ENCODE results near the gene CFAP58. TPM values are rescaled to one million over a fixed set of nuclear protein-coding genes. Genes with fewer than 3 reads are reported as not detected.

The CFAP58 gene
- total RNA-seq, 1 donor from 2014 or later, result 0.55 TPM

- intact Hi-C loops (cut with micrococcal nuclease), result loop anchor here (1.0 kb wide), 1 partner anchor 12 kb away; no protein-coding TSS in a partner anchor
Measured at GRCh38 chr10:104333728-104334373, 19.8 kb upstream of the CFAP58 start.

- intact Hi-C loops (cut with micrococcal nuclease), result no loop called here
Measured at GRCh38 chr10:104334561-104334960, 19.1 kb upstream of the CFAP58 start.

GRCh38 chr10:104334965-104335650, 18.5 kb upstream of the CFAP58 start:
- intact Hi-C loops (cut with micrococcal nuclease), result loop anchor here (5.0 kb wide), 2 partner anchors 213 to 428 kb away; partner anchors contain the start of gene SFR1

GRCh38 chr10:104336821-104337467, 16.7 kb upstream of the CFAP58 start:
- intact Hi-C loops (cut with micrococcal nuclease), result loop anchor here (5.0 kb wide), 2 partner anchors 215 to 430 kb away; partner anchors contain the start of gene SFR1

- intact Hi-C loops (cut with micrococcal nuclease), result loop anchor here (5.0 kb wide), 2 partner anchors 215 to 430 kb away; partner anchors contain the start of gene SFR1
Measured at GRCh38 chr10:104337521-104337984, 16.1 kb upstream of the CFAP58 start.

GRCh38 chr10:104337985-104338735, 15.5 kb upstream of the CFAP58 start, which contains the start of gene ITPRIP:
ITPRIP (minus strand) TSS chr10:104338465; CDS start chr10:104316051, 22,414 bp downstream.
- intact Hi-C loops (cut with micrococcal nuclease), result loop anchor here (1.0 to 5.0 kb wide), 7 partner anchors 9 to 431 kb away; partner anchors contain the start of genes CFAP58, GSTO2 and SFR1

GRCh38 chr10:104339469-104340110, 14.0 kb upstream of the CFAP58 start:
- intact Hi-C loops (cut with micrococcal nuclease), result loop anchor here (5.0 kb wide), 2 partner anchors 217 to 432 kb away; partner anchors contain the start of gene SFR1

- intact Hi-C loops (cut with micrococcal nuclease), result no loop called here
Measured at GRCh38 chr10:104340111-104340526, 13.5 kb upstream of the CFAP58 start.

- intact Hi-C loops (cut with micrococcal nuclease), result no loop called here
Measured at GRCh38 chr10:104340641-104341040, 13.0 kb upstream of the CFAP58 start.

GRCh38 chr10:104342941-104343411, 10.7 kb upstream of the CFAP58 start:
- intact Hi-C loops (cut with micrococcal nuclease), result no loop called here

- intact Hi-C loops (cut with micrococcal nuclease), result no loop called here
Measured at GRCh38 chr10:104344219-104344618, 9.4 kb upstream of the CFAP58 start.

- intact Hi-C loops (cut with micrococcal nuclease), result no loop called here
Measured at GRCh38 chr10:104345515-104345914, 8.1 kb upstream of the CFAP58 start.

GRCh38 chr10:104345941-104346340, 7.7 kb upstream of the CFAP58 start:
- intact Hi-C loops (cut with micrococcal nuclease), result no loop called here

GRCh38 chr10:104347295-104348045, 6.2 kb upstream of the CFAP58 start:
- intact Hi-C loops (cut with micrococcal nuclease), result no loop called here

- intact Hi-C loops (cut with micrococcal nuclease), result no loop called here
Measured at GRCh38 chr10:104348601-104349000, 5.0 kb upstream of the CFAP58 start.

GRCh38 chr10:104349623-104350126, 4.0 kb upstream of the CFAP58 start:
- intact Hi-C loops (cut with micrococcal nuclease), result loop anchor here (1.0 to 10.0 kb wide), 3 partner anchors 44 to 655 kb away; no protein-coding TSS in a partner anchor

- intact Hi-C loops (cut with micrococcal nuclease), result loop anchor here (1.0 to 10.0 kb wide), 3 partner anchors 45 to 655 kb away; no protein-coding TSS in a partner anchor
Measured at GRCh38 chr10:104350127-104350635, 3.5 kb upstream of the CFAP58 start.

- intact Hi-C loops (cut with micrococcal nuclease), result loop anchor here (10.0 kb wide), 1 partner anchor 656 kb away; no protein-coding TSS in a partner anchor
Measured at GRCh38 chr10:104351061-104351702, 2.5 kb upstream of the CFAP58 start.
